Measurements from ENCODE around the gene PRODH2.
A peak's percentile ranks its signal among the peaks of the same experiment; 100 is the strongest.
"Not testable (repeated sequence)": the region's sequence is repeated elsewhere in the genome, so short reads cannot be mapped to it uniquely, and the experiment has no call there.

PRODH2 gene

GRCh38 chr19:35796645-35797542 lies 15.8 kb downstream of the PRODH2 start:
- Histone ChIP-seq H3K79me1 (ENCODE audit: low read length) (no peaks in the 10 kb centered on the region), H2BK15ac (replicated peaks; ENCODE audit: low read depth) (no peak overlapping the region), H3K4me3 (ENCODE audit: low read length) (no peak overlapping the region), H3K18ac (ENCODE audit: low read length) (no peak overlapping the region), H2BK120ac (ENCODE audit: low read depth, low read length) (no peak overlapping the region), H3K9ac (ENCODE audit: low read length) (peak overlapping the region; percentile 38), H4K8ac (ENCODE audit: low read depth, low read length) (no peak overlapping the region), H3K23ac (ENCODE audit: low read length) (no peak overlapping the region), H4K5ac (ENCODE audit: low read length) (no peak overlapping the region), H3K4ac (ENCODE audit: low read depth, low read length) (no peak overlapping the region), H3K36me3 (ENCODE audit: control insufficient read depth, insufficient read depth, low read length) (no peaks in the 10 kb centered on the region), H3K79me2 (ENCODE audit: control insufficient read depth, insufficient read depth, low read length) (no peaks in the 10 kb centered on the region), H3K4me2 (ENCODE audit: low read length) (peak overlapping the region; percentile 18), H2AK5ac (ENCODE audit: low read length) (no peak overlapping the region), H2BK5ac (ENCODE audit: low read length) (no peak overlapping the region), H3K4me1 (ENCODE audit: control insufficient read depth, low read depth, low read length) (peaks cover 2% of the 10 kb centered on the region), H3K56ac (ENCODE audit: low read length) (peak overlapping the region; percentile 84), H3K27me3 (ENCODE audit: insufficient read depth, low read length, poor library complexity) (peaks cover 7% of the 10 kb centered on the region), H3K27ac (ENCODE audit: low read depth, low read length) (no peak overlapping the region)
- WGBS (ENCODE audit: extremely low coverage, insufficient coverage, low lambda C conversion rate): no CpG with 5 or more reads among the region's 39 CpGs
- no peak for DNase-seq

GRCh38 chr19:35795564-35795963 lies 17.1 kb downstream of the PRODH2 start:
- not testable (repeated sequence) for H3K4ac ChIP-seq (ENCODE audit: low read depth, low read length); H3K79me1 ChIP-seq (ENCODE audit: low read length); H3K4me1 ChIP-seq (ENCODE audit: control insufficient read depth, low read depth, low read length); H3K4me2 ChIP-seq (ENCODE audit: low read length); H3K18ac ChIP-seq (ENCODE audit: low read length); DNase-seq; H3K23ac ChIP-seq (ENCODE audit: low read length); H3K56ac ChIP-seq (ENCODE audit: low read length); H2BK120ac ChIP-seq (ENCODE audit: low read depth, low read length); H3K79me2 ChIP-seq (ENCODE audit: control insufficient read depth, insufficient read depth, low read length); H3K4me3 ChIP-seq (ENCODE audit: low read length); H3K9ac ChIP-seq (ENCODE audit: low read length); H3K27me3 ChIP-seq (ENCODE audit: insufficient read depth, low read length, poor library complexity); H2BK5ac ChIP-seq (ENCODE audit: low read length); H3K27ac ChIP-seq (ENCODE audit: low read depth, low read length); H2BK15ac ChIP-seq (replicated peaks; ENCODE audit: low read depth); H3K36me3 ChIP-seq (ENCODE audit: control insufficient read depth, insufficient read depth, low read length); H4K8ac ChIP-seq (ENCODE audit: low read depth, low read length); H2AK5ac ChIP-seq (ENCODE audit: low read length); H4K5ac ChIP-seq (ENCODE audit: low read length)
- WGBS (ENCODE audit: extremely low coverage, insufficient coverage, low lambda C conversion rate): no CpG with 5 or more reads among the region's 1 CpG

GRCh38 chr19:35793381-35794165 lies 19.1 kb downstream of the PRODH2 start:
- no peak overlapping the region for H3K56ac ChIP-seq (ENCODE audit: low read length)
- H3K23ac ChIP-seq (ENCODE audit: low read length): no peak overlapping the region
- H3K79me1 ChIP-seq (ENCODE audit: low read length): no peaks in the 10 kb centered on the region
- WGBS (ENCODE audit: extremely low coverage, insufficient coverage, low lambda C conversion rate): no CpG with 5 or more reads among the region's 7 CpGs
- DNase-seq: no peak
- no peak overlapping the region for H2BK5ac ChIP-seq (ENCODE audit: low read length)
- H3K36me3 ChIP-seq (ENCODE audit: control insufficient read depth, insufficient read depth, low read length): no peaks in the 10 kb centered on the region
- no peak overlapping the region for H3K9ac ChIP-seq (ENCODE audit: low read length)
- no peak overlapping the region for H4K5ac ChIP-seq (ENCODE audit: low read length)
- H2AK5ac ChIP-seq (ENCODE audit: low read length): no peak overlapping the region
- H3K4me1 ChIP-seq (ENCODE audit: control insufficient read depth, low read depth, low read length): peaks cover 2% of the 10 kb centered on the region
- no peak overlapping the region for H4K8ac ChIP-seq (ENCODE audit: low read depth, low read length)
- no peak overlapping the region for H3K27ac ChIP-seq (ENCODE audit: low read depth, low read length)
- H3K4me2 ChIP-seq (ENCODE audit: low read length): no peak overlapping the region
- H3K79me2 ChIP-seq (ENCODE audit: control insufficient read depth, insufficient read depth, low read length): no peaks in the 10 kb centered on the region
- H2BK15ac ChIP-seq (replicated peaks; ENCODE audit: low read depth): no peak overlapping the region
- no peak overlapping the region for H2BK120ac ChIP-seq (ENCODE audit: low read depth, low read length)
- peaks cover 7% of the 10 kb centered on the region for H3K27me3 ChIP-seq (ENCODE audit: insufficient read depth, low read length, poor library complexity)
- no peak overlapping the region for H3K4me3 ChIP-seq (ENCODE audit: low read length)
- no peak overlapping the region for H3K18ac ChIP-seq (ENCODE audit: low read length)
- no peak overlapping the region for H3K4ac ChIP-seq (ENCODE audit: low read depth, low read length)

- Histone ChIP-seq H2BK5ac (ENCODE audit: low read length) (no peak overlapping the region), H3K79me1 (ENCODE audit: low read length) (no peaks in the 10 kb centered on the region), H4K5ac (ENCODE audit: low read length) (no peak overlapping the region), H3K18ac (ENCODE audit: low read length) (no peak overlapping the region), H3K9ac (ENCODE audit: low read length) (no peak overlapping the region), H3K27me3 (ENCODE audit: insufficient read depth, low read length, poor library complexity) (peaks cover 7% of the 10 kb centered on the region), H3K27ac (ENCODE audit: low read depth, low read length) (no peak overlapping the region), H2BK15ac (replicated peaks; ENCODE audit: low read depth) (no peak overlapping the region), H4K8ac (ENCODE audit: low read depth, low read length) (no peak overlapping the region), H3K23ac (ENCODE audit: low read length) (no peak overlapping the region), H3K4me2 (ENCODE audit: low read length) (no peak overlapping the region), H3K4me1 (ENCODE audit: control insufficient read depth, low read depth, low read length) (peaks cover 2% of the 10 kb centered on the region), H2BK120ac (ENCODE audit: low read depth, low read length) (no peak overlapping the region), H3K4me3 (ENCODE audit: low read length) (no peak overlapping the region), H2AK5ac (ENCODE audit: low read length) (no peak overlapping the region), H3K4ac (ENCODE audit: low read depth, low read length) (no peak overlapping the region), H3K36me3 (ENCODE audit: control insufficient read depth, insufficient read depth, low read length) (no peaks in the 10 kb centered on the region), H3K79me2 (ENCODE audit: control insufficient read depth, insufficient read depth, low read length) (no peaks in the 10 kb centered on the region), H3K56ac (ENCODE audit: low read length) (no peak overlapping the region)
- no CpG with 5 or more reads among the region's 8 CpGs for WGBS (ENCODE audit: extremely low coverage, insufficient coverage, low lambda C conversion rate)
- no peak for DNase-seq
Measured at GRCh38 chr19:35792888-35793287, 19.8 kb downstream of the PRODH2 start.

DNA sequence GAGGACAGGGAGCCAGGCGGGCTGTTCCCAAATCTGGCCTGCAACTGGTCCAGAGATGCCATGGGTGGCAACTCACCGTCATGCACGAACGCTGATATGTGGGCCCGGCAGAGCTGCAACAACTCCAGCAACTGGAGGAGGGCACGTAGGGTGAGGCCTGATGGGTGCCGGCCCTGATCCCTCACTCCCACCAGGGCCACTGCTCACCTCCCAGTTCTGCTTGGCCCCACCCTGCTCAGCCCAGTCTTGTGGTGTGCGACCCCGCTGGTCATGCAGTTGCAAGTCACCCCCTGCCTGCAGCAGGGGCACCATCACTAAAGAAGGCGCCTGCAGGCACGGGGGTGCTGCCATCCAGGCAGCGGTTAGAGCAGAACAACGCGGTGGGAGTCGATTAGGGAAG lies 20.3 kb downstream of the PRODH2 start:
- no peaks in the 10 kb centered on the region for H3K36me3 ChIP-seq (ENCODE audit: control insufficient read depth, insufficient read depth, low read length)
- no peak overlapping the region for H2BK15ac ChIP-seq (replicated peaks; ENCODE audit: low read depth)
- no peak overlapping the region for H3K4me2 ChIP-seq (ENCODE audit: low read length)
- no peak overlapping the region for H3K4ac ChIP-seq (ENCODE audit: low read depth, low read length)
- no peaks in the 10 kb centered on the region for H3K4me1 ChIP-seq (ENCODE audit: control insufficient read depth, low read depth, low read length)
- H3K9ac ChIP-seq (ENCODE audit: low read length): no peak overlapping the region
- no peak overlapping the region for H2BK5ac ChIP-seq (ENCODE audit: low read length)
- DNase-seq: no peak
- H3K79me2 ChIP-seq (ENCODE audit: control insufficient read depth, insufficient read depth, low read length): no peaks in the 10 kb centered on the region
- WGBS (ENCODE audit: extremely low coverage, insufficient coverage, low lambda C conversion rate): no CpG with 5 or more reads among the region's 15 CpGs
- no peak overlapping the region for H3K4me3 ChIP-seq (ENCODE audit: low read length)
- H4K5ac ChIP-seq (ENCODE audit: low read length): no peak overlapping the region
- no peaks in the 10 kb centered on the region for H3K79me1 ChIP-seq (ENCODE audit: low read length)
- peaks cover 7% of the 10 kb centered on the region for H3K27me3 ChIP-seq (ENCODE audit: insufficient read depth, low read length, poor library complexity)
- no peak overlapping the region for H2BK120ac ChIP-seq (ENCODE audit: low read depth, low read length)
- no peak overlapping the region for H3K56ac ChIP-seq (ENCODE audit: low read length)
- H3K27ac ChIP-seq (ENCODE audit: low read depth, low read length): no peak overlapping the region
- H3K18ac ChIP-seq (ENCODE audit: low read length): no peak overlapping the region
- H3K23ac ChIP-seq (ENCODE audit: low read length): no peak overlapping the region
- H4K8ac ChIP-seq (ENCODE audit: low read depth, low read length): no peak overlapping the region
- H2AK5ac ChIP-seq (ENCODE audit: low read length): no peak overlapping the region

All from mesendoderm (in vitro differentiated cells).